HepG2 (cell line): Measurements from ENCODE around the gene TMEM106B. TPM values are rescaled to one million over a fixed set of nuclear protein-coding genes. Genes with fewer than 3 reads are reported as not detected.

Source experiments
- ATAC-seq: fragments of 200-7000 bp; cut with Tn5 transposase; 3 replicates; pipeline ENCODE4 v1.9.1; 2020; ENCODE audit warnings: mild to moderate bottlenecking, moderate library complexity
- BruUV-seq: library from RNA; stranded (reverse); fragments of 400-500 nt; replicated peaks from 2 replicates; lab custom pipeline; 2021; lab: Mats Ljungman, UMichigan
- CTCF ChIA-PET: fragments of 300-600 bp; formaldehyde crosslinking; extraction: SDS; loops from one replicate; lab custom pipeline; 2021; ENCODE audit warnings: low total read pairs, inconsistent platforms, low intra/inter-chr PET ratio; lab: Yijun Ruan, JAX
- POLR2A ChIA-PET: fragments of 350-600 bp; sonication (Branson Sonifier 250); formaldehyde crosslinking; loops from one replicate; lab custom pipeline; 2020; ENCODE audit warnings: antibody characterized with exemption, inconsistent platforms; lab: Yijun Ruan, JAX
- DNase-seq: peaks from one replicate; pipeline ENCODE4 v3.0.0-alpha.2; 2015; ENCODE audit warnings: low spot score
- FAIRE-seq: peaks from 3 replicates; lab custom pipeline; 2011; peaks lifted over from hg19 to GRCh38; lab: Jason Lieb, UNC
- H2AFZ ChIP-seq: one replicate; pipeline ENCODE4 v1.6.1; 2011; ENCODE audit warnings: low read length, inconsistent platforms
- H3K27ac ChIP-seq: fragments of 300-600 bp; 3 replicates; pipeline ENCODE4 v1.8.0; 2011; ENCODE audit warnings: mixed run types, mild to moderate bottlenecking, mixed read lengths, low read length, inconsistent platforms; ENCODE audit not compliant: insufficient read depth; ENCODE audit errors: extremely low read length
- H3K27me3 ChIP-seq, 2 experiments: fragments of 200-600 bp in 1 of 2; 2 replicates in 1 of 2; 3 replicates in 1 of 2; pipeline versions ENCODE4 v1.6.0 to v1.8.0; 2011; ENCODE audit warnings: low read length in 2 of 2, mild to moderate bottlenecking in 2 of 2, moderate library complexity in 2 of 2, inconsistent platforms in 1 of 2; ENCODE audit not compliant: insufficient read depth in 2 of 2, control insufficient read depth in 1 of 2
- H3K36me3 ChIP-seq, 2 experiments: fragments of 200-600 bp in 1 of 2; replicated peaks in 1 of 2; 2 replicates in 1 of 2; 3 replicates in 1 of 2; pipeline versions ENCODE4 v1.5.1 to v1.8.0; 2011; ENCODE audit warnings: low read length in 2 of 2, inconsistent platforms in 1 of 2; ENCODE audit not compliant: insufficient read depth in 2 of 2, control insufficient read depth in 1 of 2
- H3K4me1 ChIP-seq: 2 replicates; pipeline ENCODE4 v1.5.1; 2012; ENCODE audit warnings: low read length, inconsistent platforms; ENCODE audit not compliant: insufficient read depth
- H3K4me2 ChIP-seq: 2 replicates; pipeline ENCODE4 v1.6.0; 2011; ENCODE audit warnings: low read depth, low read length, inconsistent platforms
- H3K4me3 ChIP-seq, 3 experiments: fragments of 200-600 bp in 1 of 3; sonication (generic), shearing (Covaris generic) in 1 of 3; replicated peaks in 1 of 3; 2 replicates each; pipeline ENCODE4 v1.5.1; 2011 to 2016; ENCODE audit warnings: low read length in 3 of 3, inconsistent platforms in 2 of 3, low read depth in 2 of 3, mild to moderate bottlenecking in 2 of 3, control low read depth in 1 of 3, mixed read lengths in 1 of 3; ENCODE audit not compliant: insufficient read depth in 1 of 3
- H3K79me2 ChIP-seq: one replicate; pipeline ENCODE4 v1.6.1; 2011; ENCODE audit warnings: low read length, inconsistent platforms; ENCODE audit not compliant: insufficient read depth
- H3K9ac ChIP-seq: 2 replicates; pipeline ENCODE4 v1.6.0; 2011; ENCODE audit warnings: mild to moderate bottlenecking, low read depth, low read length, inconsistent platforms; ENCODE audit not compliant: insufficient read depth
- H3K9me3 ChIP-seq: 2 replicates; pipeline ENCODE4 v1.5.1; 2012; ENCODE audit warnings: mild to moderate bottlenecking, low read length
- H4K20me1 ChIP-seq: 2 replicates; pipeline ENCODE4 v1.6.0; 2011; ENCODE audit warnings: inconsistent platforms, mild to moderate bottlenecking, low read length, moderate library complexity; ENCODE audit not compliant: insufficient read depth
- ARID5B ChIP-seq: IDR thresholded peaks from 2 replicates; pipeline ENCODE4 v1.4.0; 2020; ENCODE audit warnings: mild to moderate bottlenecking, missing genetic modification reagents
- CEBPB ChIP-seq: IDR thresholded peaks from 2 replicates; pipeline ENCODE4 v1.6.1; 2011; ENCODE audit warnings: low read depth, low read length, improper control_type of control experiment, borderline replicate concordance
- CREM ChIP-seq, 2 experiments: sonication (generic) in 1 of 2; formaldehyde crosslinking in 1 of 2; IDR thresholded peaks; 2 replicates each; pipeline versions ENCODE4 v1.4.0 to v1.6.1; 2016 to 2020; ENCODE audit warnings: antibody characterized with exemption in 1 of 2, mild to moderate bottlenecking in 1 of 2, missing genetic modification reagents in 1 of 2
- FOXA3 ChIP-seq: IDR thresholded peaks from 2 replicates; pipeline ENCODE4 v1.6.1; 2016; ENCODE audit warnings: missing genetic modification reagents, missing compliant biosample characterization
- HDAC1 ChIP-seq: sonication (generic); formaldehyde crosslinking; IDR thresholded peaks from 2 replicates; pipeline ENCODE4 v1.5.1; 2020; ENCODE audit warnings: mild to moderate bottlenecking, missing genetic modification reagents
- LCORL ChIP-seq, 2 experiments: fragments of 450-650 bp in 1 of 2; sonication (generic) in 1 of 2; formaldehyde crosslinking in 1 of 2; IDR thresholded peaks; 2 replicates each; pipeline versions ENCODE4 v1.5.0 to v1.6.1; 2017 to 2020; ENCODE audit warnings: antibody characterized with exemption in 1 of 2, missing genetic modification reagents in 1 of 2
- NFIC ChIP-seq: IDR thresholded peaks from 2 replicates; pipeline ENCODE4 v1.6.1; 2012; ENCODE audit warnings: mild to moderate bottlenecking, low read length, inconsistent platforms
- PAXIP1 ChIP-seq: sonication (generic); formaldehyde crosslinking; conservative IDR thresholded peaks from 2 replicates; pipeline ENCODE4 v1.4.0; 2020; ENCODE audit warnings: mild to moderate bottlenecking, missing genetic modification reagents, moderate library complexity
- RXRB ChIP-seq: IDR thresholded peaks from 2 replicates; pipeline ENCODE4 v1.6.1; 2016; ENCODE audit warnings: borderline replicate concordance, missing genetic modification reagents, missing compliant biosample characterization
- ZNF460 ChIP-seq: sonication (generic); formaldehyde crosslinking; IDR thresholded peaks from 2 replicates; pipeline ENCODE4 v1.5.1; 2020; ENCODE audit warnings: missing genetic modification reagents, mild to moderate bottlenecking, borderline replicate concordance
- ZNF614 ChIP-seq: IDR thresholded peaks from 2 replicates; pipeline ENCODE4 v1.6.1; 2018; ENCODE audit warnings: missing biosample characterization, missing genetic modification reagents, inconsistent platforms, borderline replicate concordance
- in situ Hi-C: cut with HindIII; loops from 2 replicates; pipeline ENCODE4 v1.10.0; 2017; ENCODE audit warnings: low pct_unique_long_range_greater_than_20kb; ENCODE audit not compliant: extremely low pct_ligation_motif_present
- intact Hi-C: fragments of 100-400 bp; cut with micrococcal nuclease; formaldehyde crosslinking; loops from one replicate; pipeline ENCODE4 v1.10.0; 2022; ENCODE audit not compliant: unreplicated experiment
- polyA plus RNA-seq, 8 experiments: library from polyadenylated mRNA; depleted of rRNA in 3 of 8; stranded (reverse) in 7 of 8; unstranded in 1 of 8; fragments of >200 nt; fragmentation: Illumina TruSeq in 4 of 8; extraction: Trizol in 4 of 8; gene quantifications; 2 replicates each; pipeline versions ENCODE4 v1.2.1 to v1.2.3, GENCODE V29; 2011 to 2016; ENCODE audit warnings: low read depth in 4 of 8, missing spikeins in 1 of 8, mixed read lengths in 1 of 8; ENCODE audit not compliant: insufficient read depth in 1 of 8
- total RNA-seq, 5 experiments: library from RNA; depleted of rRNA; stranded (reverse); fragments of >200 nt; fragmentation: Illumina TruSeq; extraction: Trizol; gene quantifications; 2 replicates each; pipeline ENCODE4 v1.2.3, GENCODE V29; 2016; ENCODE audit warnings: low read depth in 1 of 5

The TMEM106B gene
- total and polyA plus RNA-seq, 2 of the 13 experiments (the other 11 are each of a cell fraction or from before 2014, with no cell fraction given) = 16.8 to 25.1 TPM

GRCh38 chr7:12199363-12199762 is 11.7 kb upstream of the TMEM106B start:
- peaks cover 27% of the 10 kb centered on the region for H3K4me1 ChIP-seq
- no peaks in the 10 kb centered on the region for H3K9me3 ChIP-seq
- no peaks in the 10 kb centered on the region for H3K79me2 ChIP-seq
- H2AFZ ChIP-seq = peak overlapping the region; percentile 82
- in situ Hi-C loops (no loop called here), intact Hi-C loops (loop anchor here (1.0 kb wide), 1 partner anchor 12 kb away; the partner anchor contains the start of gene TMEM106B)
- DNase-seq (peak; percentile 88), FAIRE-seq (no peak), ATAC-seq (peak; percentile 94)
- H3K4me3 ChIP-seq = no peak overlapping the region; a peak in 1 of 6 replicates
- no peaks in the 10 kb centered on the region for H4K20me1 ChIP-seq
- peak overlapping the region; percentile 45 for H3K4me2 ChIP-seq
- H3K36me3 ChIP-seq = no peaks in the 10 kb centered on the region
- peak overlapping the region; percentile 45 for H3K27ac ChIP-seq
- no peak overlapping the region for H3K9ac ChIP-seq
- POLR2A ChIA-PET = interaction anchor here (2.4 kb wide), 1 partner anchor 11 kb away, joined by 29 read pairs; the partner anchor contains the start of gene TMEM106B
- no peaks in the 10 kb centered on the region for H3K27me3 ChIP-seq
- CTCF ChIA-PET = no interaction called here
- BruUV-seq = no TSS peak
- TF ChIP-seq RXRB (CRISPR knock-in tag) (peak; percentile 34; the same call in 1 of the 2 replicates), LCORL (IDR thresholded peaks at IDR 0.05) (no peak), LCORL (CRISPR knock-in tag; IDR thresholded peaks at IDR 0.05) (0 out of 2 replicates have a peak, but pooled peaks have one; percentile 19), CEBPB (peak; percentile 89), ARID5B (CRISPR knock-in tag) (peak; percentile 83), CREM (IDR thresholded peaks at IDR 0.05) (0 out of 2 replicates have a peak, but pooled peaks have one; percentile 14), CREM (CRISPR knock-in tag; IDR thresholded peaks at IDR 0.05) (no peak), PAXIP1 (CRISPR knock-in tag) (peak; percentile 73), NFIC (peak; percentile 85; the same call in 1 of the 2 replicates), FOXA3 (peak; percentile 57; the same call in 1 of the 2 replicates), ZNF614 (CRISPR knock-in tag) (peak; percentile 35; the same call in 1 of the 2 replicates), ZNF460 (CRISPR knock-in tag) (no peak), HDAC1 (CRISPR knock-in tag) (0 out of 2 replicates have a peak, but pooled peaks have one; percentile 33)
